Measurements from ENCODE around the gene WBP1.

The WBP1 gene

GRCh38 chr2:74497777-74498499, 39.7 kb downstream of the WBP1 start:
- DNase-seq (ENCODE audit: low read depth): no peak
- no peak for TF ChIP-seq CTCF (IDR thresholded peaks at IDR 0.05; ENCODE audit: low read depth, low read length, missing control alignments)
- no peak overlapping the region for H3K4me3 ChIP-seq (ENCODE audit: low read depth, low read length)

- DNase-seq (ENCODE audit: low read depth): no peak
- TF ChIP-seq CTCF (IDR thresholded peaks at IDR 0.05; ENCODE audit: low read depth, low read length, missing control alignments): no peak
- no peak overlapping the region; the same call in 1 of the 2 replicates for H3K4me3 ChIP-seq (ENCODE audit: low read depth, low read length)
Observed at GRCh38 chr2:74498500-74499266, 40.4 kb downstream of the WBP1 start.

- DNase-seq (ENCODE audit: low read depth): no peak
- no peak within 1 kb of the TSS; the same call in 1 of the 2 replicates for H3K4me3 ChIP-seq (ENCODE audit: low read depth, low read length)
- TF ChIP-seq CTCF (IDR thresholded peaks at IDR 0.05; ENCODE audit: low read depth, low read length, missing control alignments): no peak
Observed at GRCh38 chr2:74499267-74499939, 41.2 kb downstream of the WBP1 start, which contains the start of gene LBX2. Gene LBX2, minus strand, starts transcription at chr2:74499603. Its CDS starts 66 bp downstream, at chr2:74499537.

GRCh38 chr2:74499940-74500577, 41.8 kb downstream of the WBP1 start:
- no peak for TF ChIP-seq CTCF (IDR thresholded peaks at IDR 0.05; ENCODE audit: low read depth, low read length, missing control alignments)
- no peak for DNase-seq (ENCODE audit: low read depth)
- H3K4me3 ChIP-seq (ENCODE audit: low read depth, low read length): no peak overlapping the region

- no peak overlapping the region for H3K4me3 ChIP-seq (ENCODE audit: low read depth, low read length)
- DNase-seq (ENCODE audit: low read depth): no peak
- TF ChIP-seq CTCF (IDR thresholded peaks at IDR 0.05; ENCODE audit: low read depth, low read length, missing control alignments): no peak
Observed at GRCh38 chr2:74500578-74500946, 42.3 kb downstream of the WBP1 start.

GRCh38 chr2:74501335-74502071, 43.3 kb downstream of the WBP1 start:
- no peak for TF ChIP-seq CTCF (IDR thresholded peaks at IDR 0.05; ENCODE audit: low read depth, low read length, missing control alignments)
- DNase-seq (ENCODE audit: low read depth): no peak
- H3K4me3 ChIP-seq (ENCODE audit: low read depth, low read length): no peak overlapping the region

Measured in GM12864 (cell line).